ENCODE results near the gene TMEM225B.

The TMEM225B gene

GRCh38 chr7:99623091-99623693 is 25.1 kb downstream of the TMEM225B start:
- DNase-seq (ENCODE audit: extremely low read depth, insufficient read length), result no peak
- Histone ChIP-seq H3K36me3 (ENCODE audit: control insufficient read depth, insufficient read depth, low read length) (peaks cover 36% of the 10 kb centered on the region), H3K27me3 (replicated peaks; ENCODE audit: control insufficient read depth, insufficient read depth, low read length) (no peaks in the 10 kb centered on the region), H3K4me3 (replicated peaks; ENCODE audit: low read depth, low read length) (no peak overlapping the region)
- TF ChIP-seq, protein P1, sequence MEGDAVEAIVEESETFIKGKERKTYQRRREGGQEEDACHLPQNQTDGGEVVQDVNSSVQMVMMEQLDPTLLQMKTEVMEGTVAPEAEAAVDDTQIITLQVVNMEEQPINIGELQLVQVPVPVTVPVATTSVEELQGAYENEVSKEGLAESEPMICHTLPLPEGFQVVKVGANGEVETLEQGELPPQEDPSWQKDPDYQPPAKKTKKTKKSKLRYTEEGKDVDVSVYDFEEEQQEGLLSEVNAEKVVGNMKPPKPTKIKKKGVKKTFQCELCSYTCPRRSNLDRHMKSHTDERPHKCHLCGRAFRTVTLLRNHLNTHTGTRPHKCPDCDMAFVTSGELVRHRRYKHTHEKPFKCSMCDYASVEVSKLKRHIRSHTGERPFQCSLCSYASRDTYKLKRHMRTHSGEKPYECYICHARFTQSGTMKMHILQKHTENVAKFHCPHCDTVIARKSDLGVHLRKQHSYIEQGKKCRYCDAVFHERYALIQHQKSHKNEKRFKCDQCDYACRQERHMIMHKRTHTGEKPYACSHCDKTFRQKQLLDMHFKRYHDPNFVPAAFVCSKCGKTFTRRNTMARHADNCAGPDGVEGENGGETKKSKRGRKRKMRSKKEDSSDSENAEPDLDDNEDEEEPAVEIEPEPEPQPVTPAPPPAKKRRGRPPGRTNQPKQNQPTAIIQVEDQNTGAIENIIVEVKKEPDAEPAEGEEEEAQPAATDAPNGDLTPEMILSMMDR (IDR thresholded peaks at IDR 0.05; ENCODE audit: insufficient read depth, low read length, poor library complexity, severe bottlenecking), result no peak

GRCh38 chr7:99623702-99624447 is 25.8 kb downstream of the TMEM225B start:
- H3K27me3 ChIP-seq (replicated peaks; ENCODE audit: control insufficient read depth, insufficient read depth, low read length), result no peaks in the 10 kb centered on the region
- TF ChIP-seq, protein P1 (IDR thresholded peaks at IDR 0.05; ENCODE audit: insufficient read depth, low read length, poor library complexity, severe bottlenecking), result no peak
- no peak for DNase-seq (ENCODE audit: extremely low read depth, insufficient read length)
- peaks cover 41% of the 10 kb centered on the region for H3K36me3 ChIP-seq (ENCODE audit: control insufficient read depth, insufficient read depth, low read length)
- no peak overlapping the region for H3K4me3 ChIP-seq (replicated peaks; ENCODE audit: low read depth, low read length)

- no peak overlapping the region for H3K4me3 ChIP-seq (replicated peaks; ENCODE audit: low read depth, low read length)
- TF ChIP-seq, protein P1 (IDR thresholded peaks at IDR 0.05; ENCODE audit: insufficient read depth, low read length, poor library complexity, severe bottlenecking), result no peak
- H3K27me3 ChIP-seq (replicated peaks; ENCODE audit: control insufficient read depth, insufficient read depth, low read length), result no peaks in the 10 kb centered on the region
- H3K36me3 ChIP-seq (ENCODE audit: control insufficient read depth, insufficient read depth, low read length), result peaks cover 44% of the 10 kb centered on the region
- DNase-seq (ENCODE audit: extremely low read depth, insufficient read length), result no peak
Measured at GRCh38 chr7:99624484-99624883, 26.4 kb downstream of the TMEM225B start.

DNA sequence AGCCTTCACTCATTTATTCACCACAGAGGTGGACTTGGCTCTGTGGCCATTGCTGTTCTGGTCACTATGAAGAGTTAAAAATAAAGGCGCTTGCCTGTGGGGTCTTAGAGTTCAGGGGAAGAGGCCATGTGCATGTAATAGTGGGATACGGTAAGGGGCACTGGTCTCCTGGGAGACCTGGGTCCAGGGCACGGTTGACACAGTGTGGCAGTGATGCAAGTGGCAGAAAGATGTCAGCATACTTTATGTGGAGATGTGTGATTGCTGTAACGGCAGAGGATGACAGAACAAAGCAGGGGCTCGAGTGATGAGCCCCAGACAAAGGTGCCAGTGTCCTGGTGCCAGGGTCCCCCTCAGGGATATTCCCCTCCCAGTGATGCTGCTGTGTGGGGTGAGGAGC is 27.3 kb downstream of the TMEM225B start:
- H3K36me3 ChIP-seq (ENCODE audit: control insufficient read depth, insufficient read depth, low read length), result peaks cover 47% of the 10 kb centered on the region
- no peak overlapping the region for H3K4me3 ChIP-seq (replicated peaks; ENCODE audit: low read depth, low read length)
- DNase-seq (ENCODE audit: extremely low read depth, insufficient read length), result no peak
- no peaks in the 10 kb centered on the region for H3K27me3 ChIP-seq (replicated peaks; ENCODE audit: control insufficient read depth, insufficient read depth, low read length)
- TF ChIP-seq, protein P1 (IDR thresholded peaks at IDR 0.05; ENCODE audit: insufficient read depth, low read length, poor library complexity, severe bottlenecking), result no peak

- TF ChIP-seq, protein P1 (IDR thresholded peaks at IDR 0.05; ENCODE audit: insufficient read depth, low read length, poor library complexity, severe bottlenecking), result no peak
- H3K4me3 ChIP-seq (replicated peaks; ENCODE audit: low read depth, low read length), result no peak overlapping the region
- no peak for DNase-seq (ENCODE audit: extremely low read depth, insufficient read length)
- peaks cover 46% of the 10 kb centered on the region for H3K36me3 ChIP-seq (ENCODE audit: control insufficient read depth, insufficient read depth, low read length)
- no peaks in the 10 kb centered on the region for H3K27me3 ChIP-seq (replicated peaks; ENCODE audit: control insufficient read depth, insufficient read depth, low read length)
Measured at GRCh38 chr7:99625961-99626360, 27.9 kb downstream of the TMEM225B start.
